Keratinocyte (primary cell): Measurements from ENCODE around the gene FUT7. TPM values are rescaled to one million over a fixed set of nuclear protein-coding genes. Genes with fewer than 3 reads are reported as not detected.

ENCODE experiments used
- DNase-seq: peaks from one replicate; pipeline ENCODE4 v3.0.0-alpha.2; 2011; ENCODE audit warnings: low read depth, missing footprints, low spot score
- FAIRE-seq: peaks from 2 replicates; lab custom pipeline; 2011; peaks lifted over from hg19 to GRCh38; lab: Jason Lieb, UNC
- H2AFZ ChIP-seq: 2 replicates; pipeline ENCODE4 v1.6.0; 2012; ENCODE audit warnings: low read length, control low read depth, inconsistent platforms; ENCODE audit not compliant: control insufficient read depth
- H3K27ac ChIP-seq: 2 replicates; pipeline ENCODE4 v1.5.1; 2011; ENCODE audit warnings: low read length; ENCODE audit not compliant: control insufficient read depth, insufficient read depth
- H3K27me3 ChIP-seq: 3 replicates; pipeline ENCODE4 v1.6.0; 2011; ENCODE audit warnings: low read length; ENCODE audit not compliant: control insufficient read depth, insufficient read depth; ENCODE audit errors: extremely low read depth
- H3K36me3 ChIP-seq, 2 experiments: 2 replicates in 1 of 2; 3 replicates in 1 of 2; pipeline ENCODE4 v1.5.1; 2011; ENCODE audit warnings: low read length in 2 of 2, mild to moderate bottlenecking in 1 of 2; ENCODE audit not compliant: control insufficient read depth in 2 of 2, insufficient read depth in 2 of 2; ENCODE audit errors: extremely low read depth in 1 of 2
- H3K4me1 ChIP-seq: 3 replicates; pipeline ENCODE4 v1.5.1; 2011; ENCODE audit warnings: low read length; ENCODE audit not compliant: control insufficient read depth, insufficient read depth; ENCODE audit errors: extremely low read depth
- H3K4me2 ChIP-seq: 3 replicates; pipeline ENCODE4 v1.6.0; 2011; ENCODE audit warnings: low read depth, low read length; ENCODE audit not compliant: control insufficient read depth, insufficient read depth; ENCODE audit errors: extremely low read depth
- H3K4me3 ChIP-seq, 3 experiments: fragments of 200-600 bp in 1 of 3; sonication (generic) in 1 of 3; 2 replicates in 2 of 3; 3 replicates in 1 of 3; pipeline ENCODE4 v1.5.1; 2011 to 2016; ENCODE audit warnings: low read length in 3 of 3, mild to moderate bottlenecking in 3 of 3, control low read depth in 2 of 3, inconsistent platforms in 1 of 3, low read depth in 1 of 3, mixed read lengths in 1 of 3, mixed run types in 1 of 3, moderate library complexity in 1 of 3; ENCODE audit not compliant: control insufficient read depth in 2 of 3, insufficient read depth in 2 of 3; ENCODE audit errors: extremely low read depth in 1 of 3
- H3K79me2 ChIP-seq: 2 replicates; pipeline ENCODE4 v1.6.0; 2012; ENCODE audit warnings: low read length; ENCODE audit not compliant: control insufficient read depth, insufficient read depth
- H3K9ac ChIP-seq: 3 replicates; pipeline ENCODE4 v1.6.0; 2011; ENCODE audit warnings: low read length; ENCODE audit not compliant: control insufficient read depth, insufficient read depth; ENCODE audit errors: extremely low read depth
- H3K9me1 ChIP-seq: 3 replicates; pipeline ENCODE4 v1.6.0; 2011; ENCODE audit warnings: low read length; ENCODE audit not compliant: control insufficient read depth, insufficient read depth; ENCODE audit errors: extremely low read depth
- H3K9me3 ChIP-seq: 2 replicates; pipeline ENCODE4 v1.5.1; 2012; ENCODE audit warnings: low read depth, low read length; ENCODE audit not compliant: control insufficient read depth
- H4K20me1 ChIP-seq: 3 replicates; pipeline ENCODE4 v1.6.0; 2011; ENCODE audit warnings: low read length; ENCODE audit not compliant: control insufficient read depth, insufficient read depth; ENCODE audit errors: extremely low read depth
- EZH2 ChIP-seq: IDR thresholded peaks from one replicate; pipeline ENCODE4 v1.6.1; 2012; ENCODE audit warnings: inconsistent platforms, mild to moderate bottlenecking, low read length, moderate library complexity
- dilution Hi-C: fragments of 300-500 bp; cut with MboI; formaldehyde crosslinking; loops from one replicate; pipeline ENCODE4 v1.7.0; 2020; ENCODE audit warnings: low sequenced_read_pairs; ENCODE audit not compliant: extremely low pct_ligation_motif_present
- polyA plus RNA-seq, 5 experiments: library from polyadenylated mRNA; depleted of rRNA in 3 of 5; stranded (reverse) in 3 of 5; stranded (forward) in 1 of 5; unstranded in 1 of 5; fragments of >200 nt; gene quantifications; 1 replicate in 1 of 5; 2 replicates in 3 of 5; 3 replicates in 1 of 5; pipeline versions ENCODE4 v1.2.1 to v1.2.3, GENCODE V29; 2011 to 2012; ENCODE audit warnings: missing spikeins in 2 of 5, low read depth in 1 of 5, low replicate concordance in 1 of 5
- TF ChIP-seq, protein P1 (sequence below), 3 experiments: IDR thresholded peaks in 1 of 3; conservative IDR thresholded peaks in 1 of 3; optimal IDR thresholded peaks in 1 of 3; 2 replicates in 2 of 3; 3 replicates in 1 of 3; pipeline versions ENCODE3 to v1.5.1; 2011; ENCODE audit warnings: low read length in 3 of 3, mild to moderate bottlenecking in 3 of 3, moderate library complexity in 2 of 3, control low read depth in 1 of 3, inconsistent platforms in 1 of 3; ENCODE audit not compliant: insufficient read depth in 2 of 3; ENCODE audit errors: extremely low read depth in 1 of 3

Gene FUT7
- polyA plus RNA-seq, 1 donor (not counting 4 experiments of a cell fraction or from before 2014, with no cell fraction given) = not detected

DNA sequence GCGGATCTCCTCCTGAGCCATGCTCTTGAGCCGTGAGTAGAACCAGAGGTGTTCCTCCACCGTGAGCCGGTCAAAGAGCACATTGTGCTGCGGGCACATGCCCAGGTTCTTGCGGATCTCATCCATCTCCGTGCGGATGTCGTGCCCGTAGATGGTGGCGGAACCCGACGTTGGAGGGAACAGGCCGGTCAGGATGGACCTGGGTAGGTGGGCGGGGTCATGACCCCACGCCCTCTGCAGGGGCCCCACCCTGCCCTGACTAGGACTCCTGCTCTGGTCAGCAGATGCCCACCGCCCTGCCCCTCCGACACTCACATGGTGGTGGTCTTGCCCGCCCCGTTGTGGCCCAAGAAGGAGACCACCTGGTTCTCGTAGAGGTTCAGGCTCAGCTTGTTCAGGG is 15.9 kb downstream of the FUT7 start:
- Histone ChIP-seq H3K79me2 (no peaks in the 10 kb centered on the region), H3K4me2 (no peak overlapping the region), H2AFZ (no peak overlapping the region), H3K4me3 (no peak overlapping the region), H4K20me1 (no peaks in the 10 kb centered on the region), H3K9me1 (no peaks in the 10 kb centered on the region), H3K36me3 (no peaks in the 10 kb centered on the region), H3K27ac (no peak overlapping the region), H3K9me3 (no peaks in the 10 kb centered on the region), H3K9ac (no peak overlapping the region), H3K4me1 (no peaks in the 10 kb centered on the region), H3K27me3 (no peaks in the 10 kb centered on the region)
- TF ChIP-seq, protein P1, sequence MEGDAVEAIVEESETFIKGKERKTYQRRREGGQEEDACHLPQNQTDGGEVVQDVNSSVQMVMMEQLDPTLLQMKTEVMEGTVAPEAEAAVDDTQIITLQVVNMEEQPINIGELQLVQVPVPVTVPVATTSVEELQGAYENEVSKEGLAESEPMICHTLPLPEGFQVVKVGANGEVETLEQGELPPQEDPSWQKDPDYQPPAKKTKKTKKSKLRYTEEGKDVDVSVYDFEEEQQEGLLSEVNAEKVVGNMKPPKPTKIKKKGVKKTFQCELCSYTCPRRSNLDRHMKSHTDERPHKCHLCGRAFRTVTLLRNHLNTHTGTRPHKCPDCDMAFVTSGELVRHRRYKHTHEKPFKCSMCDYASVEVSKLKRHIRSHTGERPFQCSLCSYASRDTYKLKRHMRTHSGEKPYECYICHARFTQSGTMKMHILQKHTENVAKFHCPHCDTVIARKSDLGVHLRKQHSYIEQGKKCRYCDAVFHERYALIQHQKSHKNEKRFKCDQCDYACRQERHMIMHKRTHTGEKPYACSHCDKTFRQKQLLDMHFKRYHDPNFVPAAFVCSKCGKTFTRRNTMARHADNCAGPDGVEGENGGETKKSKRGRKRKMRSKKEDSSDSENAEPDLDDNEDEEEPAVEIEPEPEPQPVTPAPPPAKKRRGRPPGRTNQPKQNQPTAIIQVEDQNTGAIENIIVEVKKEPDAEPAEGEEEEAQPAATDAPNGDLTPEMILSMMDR (optimal IDR thresholded peaks at IDR 0.05 in 1 of 3, IDR thresholded peaks at IDR 0.05 in 1 of 3, conservative IDR thresholded peaks at IDR 0.05 in 1 of 3; ENCODE audit: extremely low read depth in 1 of 3, insufficient read depth in 2 of 3, low read length in 3 of 3) = no peak
- dilution Hi-C loops = no loop called here
- FAIRE-seq = no peak
- no peak for DNase-seq

DNA sequence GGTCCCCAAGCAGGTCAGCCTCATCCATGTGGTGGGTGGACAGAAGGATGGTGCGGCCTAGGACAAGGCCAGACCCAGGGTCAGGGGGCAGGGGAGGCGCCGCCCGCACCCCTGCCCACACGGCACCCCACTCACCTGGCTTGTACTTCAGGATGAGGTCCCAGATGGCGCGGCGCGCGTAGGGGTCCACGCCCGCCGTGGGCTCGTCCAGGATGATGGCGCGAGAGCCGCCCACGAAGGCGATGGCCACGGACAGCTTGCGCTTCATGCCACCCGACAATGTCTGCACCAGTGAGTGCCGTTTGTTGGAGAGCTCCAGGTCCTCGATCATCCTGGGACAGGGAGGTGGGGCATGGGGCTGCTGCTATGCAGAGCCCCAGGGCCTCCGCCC is 16.4 kb downstream of the FUT7 start:
- DNase-seq = no peak
- no peaks in the 10 kb centered on the region for H3K9me1 ChIP-seq
- no peak overlapping the region for H3K9ac ChIP-seq
- no peaks in the 10 kb centered on the region for H3K79me2 ChIP-seq
- H2AFZ ChIP-seq = no peak overlapping the region
- H3K4me3 ChIP-seq = no peak overlapping the region
- no peaks in the 10 kb centered on the region for H3K27me3 ChIP-seq
- H3K27ac ChIP-seq = no peak overlapping the region
- H3K4me1 ChIP-seq = no peaks in the 10 kb centered on the region
- no peaks in the 10 kb centered on the region for H3K36me3 ChIP-seq
- H3K4me2 ChIP-seq = no peak overlapping the region
- no peaks in the 10 kb centered on the region for H4K20me1 ChIP-seq
- dilution Hi-C loops = no loop called here
- H3K9me3 ChIP-seq = no peaks in the 10 kb centered on the region
- FAIRE-seq = no peak
- TF ChIP-seq, protein P1 (optimal IDR thresholded peaks at IDR 0.05 in 1 of 3, IDR thresholded peaks at IDR 0.05 in 1 of 3, conservative IDR thresholded peaks at IDR 0.05 in 1 of 3; ENCODE audit: extremely low read depth in 1 of 3, insufficient read depth in 2 of 3, low read length in 3 of 3) = no peak
- TF ChIP-seq EZH2 = no peak
